Stimulated activated CD4-positive, alpha-beta T cell treated with anti-CD3 and anti-CD28 coated beads, Interleukin-1b, Interleukin-23, amount 100 ng/mL, for 48 hours (primary cell): ENCODE measurements around the gene PEF1.

Source experiments
- DNase-seq: peaks from one replicate; pipeline ENCODE4 v3.0.0-alpha.2; 2020

The PEF1 gene

GRCh38 chr1:31644560-31645273, at the start of gene PEF1:
TSS of gene PEF1 (minus strand) at chr1:31644876. CDS start at chr1:31644864, 12 bp downstream.
- DNase-seq = peak; percentile 99

GRCh38 chr1:31693231-31693630, 48.6 kb upstream of the PEF1 start:
- no peak for DNase-seq

GRCh38 chr1:31691951-31692350, 47.3 kb upstream of the PEF1 start:
- no peak for DNase-seq

GRCh38 chr1:31691446-31691845, 46.8 kb upstream of the PEF1 start:
- no peak for DNase-seq

GRCh38 chr1:31690921-31691320, 46.2 kb upstream of the PEF1 start:
- DNase-seq = no peak

- no peak for DNase-seq
Observed at GRCh38 chr1:31689854-31690253, 45.2 kb upstream of the PEF1 start.

GRCh38 chr1:31689379-31689778, 44.7 kb upstream of the PEF1 start:
- DNase-seq = no peak

- no peak for DNase-seq
Observed at GRCh38 chr1:31688233-31688918, 43.7 kb upstream of the PEF1 start.

GRCh38 chr1:31687601-31688000, 42.9 kb upstream of the PEF1 start:
- DNase-seq = no peak

- no peak for DNase-seq
Observed at GRCh38 chr1:31685795-31686194, 41.1 kb upstream of the PEF1 start.

GRCh38 chr1:31683997-31684396, 39.3 kb upstream of the PEF1 start:
- no peak for DNase-seq

- DNase-seq = no peak
Observed at GRCh38 chr1:31681415-31681814, 36.7 kb upstream of the PEF1 start.

- no peak for DNase-seq
Observed at GRCh38 chr1:31679676-31680230, 35.1 kb upstream of the PEF1 start.

GRCh38 chr1:31679091-31679490, 34.4 kb upstream of the PEF1 start:
- DNase-seq = no peak

GRCh38 chr1:31678681-31679080, 34.0 kb upstream of the PEF1 start:
- DNase-seq = no peak

- DNase-seq = no peak
Observed at GRCh38 chr1:31677949-31678348, 33.3 kb upstream of the PEF1 start.

- no peak for DNase-seq
Observed at GRCh38 chr1:31677401-31677800, 32.7 kb upstream of the PEF1 start.

- DNase-seq = no peak
Observed at GRCh38 chr1:31675756-31676155, 31.1 kb upstream of the PEF1 start.

GRCh38 chr1:31675161-31675560, 30.5 kb upstream of the PEF1 start:
- DNase-seq = no peak

GRCh38 chr1:31674626-31675025, 29.9 kb upstream of the PEF1 start:
- no peak for DNase-seq

- no peak for DNase-seq
Observed at GRCh38 chr1:31673433-31673832, 28.8 kb upstream of the PEF1 start.

GRCh38 chr1:31672986-31673385, 28.3 kb upstream of the PEF1 start:
- no peak for DNase-seq

GRCh38 chr1:31671561-31672201, 27.0 kb upstream of the PEF1 start:
- DNase-seq = no peak

GRCh38 chr1:31671147-31671546, 26.5 kb upstream of the PEF1 start:
- DNase-seq = no peak
